Measurements from ENCODE around the gene GFOD1. TPM values are rescaled to one million over a fixed set of nuclear protein-coding genes. Genes with fewer than 3 reads are reported as not detected.

Gene GFOD1
- polyA plus RNA-seq, 10 donors, result 2.1 to 7.5 (median 3.5) TPM

DNA sequence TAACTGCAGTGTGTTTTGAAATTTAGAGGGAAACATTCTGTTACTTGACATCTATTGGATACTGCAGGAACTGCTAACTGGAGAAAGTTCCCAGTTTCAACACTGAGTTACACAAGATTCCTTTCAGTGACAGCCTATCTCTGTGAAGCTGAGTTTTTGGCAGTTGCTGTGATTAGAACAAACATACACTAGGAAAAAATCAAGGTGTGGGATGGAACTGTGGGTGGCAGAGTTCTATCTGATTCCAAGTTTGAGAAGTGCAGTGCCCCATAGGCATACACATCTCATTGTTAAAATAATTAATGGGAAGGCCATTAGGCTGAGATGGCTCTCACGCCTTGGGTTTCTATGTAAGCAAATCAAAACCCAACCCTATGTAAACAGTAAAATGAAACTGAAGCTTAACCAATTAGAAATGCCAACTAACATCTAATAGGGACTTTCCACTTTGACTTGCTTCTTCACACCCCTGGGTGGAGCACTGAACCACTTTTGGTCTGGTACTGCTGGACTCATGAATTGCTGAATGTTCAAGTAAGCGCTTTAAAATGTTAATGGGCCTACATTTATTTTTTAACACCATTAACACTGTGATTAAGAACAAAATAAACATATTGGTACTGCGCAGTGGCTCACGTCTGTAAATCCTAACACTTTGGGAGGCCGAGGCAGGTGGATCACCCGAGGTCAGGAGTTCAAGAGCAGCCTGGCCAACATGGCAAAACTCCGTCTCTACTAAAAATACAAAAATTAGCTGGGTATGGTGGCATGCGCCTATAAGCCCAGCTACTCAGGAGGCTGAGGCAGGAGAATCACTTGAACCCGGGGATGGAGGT, 103.9 kb downstream of the GFOD1 start:
- DNase-seq, result no peak

DNA sequence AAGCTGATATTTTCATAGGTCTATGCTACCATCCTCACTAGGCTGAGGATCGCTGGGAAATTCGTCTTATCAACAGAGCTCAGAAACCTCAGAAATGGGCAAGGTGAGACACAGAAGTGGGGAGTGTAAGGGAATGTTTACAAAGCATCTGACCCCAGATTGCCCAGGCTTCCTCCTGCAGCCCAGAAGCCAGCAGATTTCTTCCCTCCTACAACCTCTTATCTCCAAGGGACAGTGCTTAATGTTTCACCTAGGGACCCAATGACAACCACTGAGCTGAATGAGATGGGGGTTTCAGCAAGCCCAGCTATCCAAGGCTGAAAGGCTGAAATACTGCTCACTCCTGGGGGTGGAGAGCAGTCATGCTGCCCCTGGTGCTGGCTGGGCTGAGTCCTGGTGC, 106.6 kb downstream of the GFOD1 start:
- DNase-seq, result no peak

DNA sequence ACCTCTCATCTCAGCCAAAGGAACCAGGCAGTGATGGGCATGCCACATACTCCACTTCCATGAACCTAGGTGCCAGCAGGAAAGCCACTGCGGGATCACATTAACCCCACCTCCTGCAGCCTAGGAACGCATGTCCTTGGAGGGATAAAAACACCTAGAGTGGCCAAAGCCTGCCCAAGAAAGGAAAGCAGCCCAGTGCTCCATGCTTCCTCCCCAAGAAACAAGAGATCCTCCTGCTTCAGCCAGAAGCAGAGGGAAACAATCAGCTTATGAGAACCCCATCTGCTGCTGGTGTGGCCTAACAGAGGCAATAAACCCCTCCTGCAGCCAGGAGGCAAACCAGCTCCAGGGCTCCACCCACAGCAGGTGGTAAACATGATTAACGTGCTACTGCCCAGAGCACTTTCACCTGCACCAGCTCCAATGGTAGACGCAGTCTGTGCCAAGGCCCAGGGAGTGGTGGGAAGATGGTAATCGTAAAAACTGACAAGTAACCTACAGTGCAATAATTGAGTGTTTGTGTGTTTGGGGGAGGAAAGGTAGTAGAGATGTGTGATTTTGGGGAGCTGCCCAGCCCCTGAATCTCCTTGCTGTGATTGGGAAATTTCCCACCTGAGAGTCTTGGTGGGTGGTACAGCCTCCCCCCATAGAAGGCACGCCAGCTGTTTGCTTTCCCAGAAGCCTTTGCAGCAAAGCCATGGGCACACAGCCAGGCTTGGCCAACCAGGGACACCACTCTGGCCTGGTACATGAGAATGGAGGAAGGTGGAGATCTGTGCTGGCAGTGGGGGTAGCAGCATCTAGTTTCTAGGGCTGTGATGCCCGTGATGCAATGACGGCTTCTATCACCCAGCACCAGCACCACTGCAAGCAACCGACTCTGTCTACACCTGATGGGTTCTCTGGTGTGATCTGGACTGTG, 108.5 kb downstream of the GFOD1 start:
- DNase-seq, result no peak

DNA sequence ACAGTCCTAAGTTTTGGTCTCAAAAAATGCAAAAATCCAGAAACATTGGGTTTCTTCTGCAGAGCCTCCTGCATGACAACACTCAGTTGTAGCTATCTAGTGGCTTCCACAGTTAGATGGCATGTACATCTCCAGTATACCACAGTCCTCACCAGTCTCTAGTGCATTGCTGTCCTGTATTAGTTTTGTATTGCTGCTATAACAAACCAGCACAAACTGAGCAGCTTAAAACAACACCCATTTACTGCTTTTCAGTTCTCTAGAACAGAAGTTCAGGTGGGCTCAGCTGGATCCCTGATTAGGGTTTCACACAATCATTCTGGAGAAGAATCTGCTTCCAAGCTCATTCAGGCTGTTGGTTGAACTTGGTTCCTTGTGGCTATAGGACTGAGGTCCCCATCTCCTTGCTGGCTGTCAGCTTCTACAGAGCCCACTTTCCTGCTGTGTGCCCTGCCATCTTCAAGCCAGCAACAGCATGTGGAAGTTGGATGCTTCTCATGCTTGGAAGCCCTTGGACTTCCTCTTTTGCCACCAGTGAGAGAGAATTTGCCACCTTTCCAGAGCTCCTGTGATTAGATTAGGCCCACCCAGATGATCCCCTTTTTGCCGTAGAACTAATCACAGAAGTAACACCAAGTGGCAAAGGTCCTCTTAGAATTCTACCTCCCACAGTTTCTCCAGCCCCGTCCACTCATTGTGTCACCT, 110.2 kb downstream of the GFOD1 start:
- DNase-seq, result no peak

DNA sequence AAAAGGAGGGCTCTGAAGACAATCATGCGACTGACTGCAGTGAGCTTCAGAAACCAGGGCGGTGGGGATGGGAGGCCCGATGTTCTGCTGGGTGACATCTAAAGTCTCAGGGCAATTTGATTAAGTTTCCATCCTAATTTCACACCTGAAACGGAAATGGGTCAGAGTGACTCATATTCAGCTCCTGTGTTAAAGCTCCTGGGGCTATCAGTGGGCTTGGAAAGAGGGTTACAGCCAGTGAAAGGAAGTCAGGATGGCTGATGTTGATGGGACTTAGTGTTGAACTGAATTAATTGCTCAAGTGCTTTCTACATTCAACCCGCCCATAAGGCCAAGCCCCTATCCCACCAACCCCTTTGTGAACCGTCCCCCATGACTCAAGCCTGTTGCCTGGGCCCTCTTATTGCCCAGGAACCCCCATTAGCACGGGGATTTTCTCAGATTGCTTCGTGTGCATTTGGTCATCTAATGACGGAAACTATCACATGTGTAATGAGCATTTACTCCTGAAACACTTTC, 112.0 kb downstream of the GFOD1 start:
- no peak for DNase-seq

DNA sequence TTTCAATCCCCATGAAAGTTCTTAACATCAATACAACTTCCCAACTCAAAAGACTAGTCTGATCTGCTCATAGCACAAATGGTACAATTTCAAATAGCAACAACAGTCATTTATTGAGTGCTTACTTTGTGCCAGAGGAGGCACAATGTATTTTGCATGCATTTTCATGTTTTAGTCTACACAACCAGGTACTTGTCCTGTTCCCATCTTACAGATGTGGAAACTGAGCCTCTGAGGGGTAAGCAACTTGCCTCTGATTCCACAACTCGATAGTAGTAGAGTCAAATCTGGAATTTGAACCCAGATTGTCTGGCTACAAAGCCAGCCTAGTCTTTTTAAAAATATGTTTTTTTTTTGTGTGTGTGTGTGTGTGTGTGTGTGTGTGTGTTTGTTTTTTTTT, 113.5 kb downstream of the GFOD1 start:
- no peak for DNase-seq

DNA sequence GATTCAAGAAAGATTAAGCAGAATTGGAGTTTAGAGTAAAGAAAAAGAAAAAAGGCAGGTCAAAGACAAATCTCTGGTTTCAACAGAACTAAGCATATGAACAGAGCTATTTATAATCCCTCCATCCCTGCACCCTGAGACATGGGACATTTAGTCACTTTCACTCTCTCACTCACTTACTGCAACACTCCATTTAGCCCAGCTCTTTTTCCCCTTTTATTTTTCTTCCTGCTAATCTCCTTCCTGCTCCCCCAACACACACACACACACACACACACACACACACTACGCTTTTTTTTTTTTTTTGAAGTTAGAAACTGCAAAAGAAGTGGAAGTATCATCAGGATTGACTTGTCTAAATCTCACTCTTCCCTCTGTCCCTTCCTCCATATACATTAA, 113.9 kb downstream of the GFOD1 start:
- no peak for DNase-seq

DNA sequence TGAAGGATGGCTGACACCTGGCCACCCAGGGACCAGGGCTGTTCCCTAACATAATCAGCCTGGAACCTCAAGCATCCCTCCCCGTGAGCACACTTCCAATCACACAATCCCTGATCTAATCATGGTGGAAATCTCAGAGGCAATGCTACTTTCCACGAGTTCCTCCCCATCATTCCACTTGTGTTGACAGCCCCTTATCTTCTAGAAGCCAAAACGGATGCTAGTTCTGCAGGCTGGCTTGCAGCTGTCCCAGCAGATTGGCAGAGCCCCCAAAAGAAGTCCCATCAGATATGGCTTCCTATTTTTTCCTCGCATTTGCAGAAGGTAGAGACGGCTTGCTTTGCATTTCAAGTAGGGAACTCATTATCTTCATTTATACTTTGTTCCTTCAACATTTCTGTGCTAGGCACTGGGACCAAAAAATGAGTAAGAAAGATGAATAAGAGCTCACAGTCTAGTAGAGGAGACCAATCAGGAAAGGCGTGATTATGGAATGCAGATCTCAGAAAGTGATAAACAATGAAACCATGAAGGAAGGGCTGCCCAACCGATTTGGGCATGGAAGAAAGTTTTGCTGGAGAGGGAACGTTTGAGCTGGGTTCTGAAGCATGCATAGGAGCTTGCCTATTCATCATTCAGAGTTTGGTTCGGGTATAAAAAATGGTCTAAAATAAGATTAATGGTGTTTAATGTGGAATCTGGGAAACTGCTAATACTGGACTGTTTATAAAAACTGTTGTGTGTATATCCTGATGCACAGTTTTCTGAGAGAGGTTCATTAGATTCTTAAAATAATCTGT, 114.5 kb downstream of the GFOD1 start:
- peak in 1 of 3 donors; percentile 28 for DNase-seq

DNA sequence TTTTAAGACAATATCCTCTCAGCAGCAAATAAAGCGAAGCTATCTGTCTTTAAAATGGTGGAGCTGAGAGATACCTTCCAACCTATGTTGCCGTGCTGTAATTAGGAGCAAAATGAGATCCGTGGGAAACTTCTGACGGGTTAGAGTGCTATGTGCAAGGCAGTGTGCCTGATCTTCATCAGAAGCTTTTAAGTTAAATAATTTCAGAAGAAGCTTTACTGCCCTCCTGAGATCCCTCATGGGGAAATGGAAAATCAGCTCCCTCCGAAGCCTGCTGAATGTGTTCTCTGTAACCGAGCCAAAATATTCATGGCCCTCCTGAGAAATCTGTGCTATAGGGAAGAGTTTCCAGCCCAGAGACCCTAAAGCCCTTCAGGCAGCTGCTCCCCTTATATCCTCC, 115.3 kb downstream of the GFOD1 start:
- peak in 1 of 3 donors; percentile 44 for DNase-seq

DNA sequence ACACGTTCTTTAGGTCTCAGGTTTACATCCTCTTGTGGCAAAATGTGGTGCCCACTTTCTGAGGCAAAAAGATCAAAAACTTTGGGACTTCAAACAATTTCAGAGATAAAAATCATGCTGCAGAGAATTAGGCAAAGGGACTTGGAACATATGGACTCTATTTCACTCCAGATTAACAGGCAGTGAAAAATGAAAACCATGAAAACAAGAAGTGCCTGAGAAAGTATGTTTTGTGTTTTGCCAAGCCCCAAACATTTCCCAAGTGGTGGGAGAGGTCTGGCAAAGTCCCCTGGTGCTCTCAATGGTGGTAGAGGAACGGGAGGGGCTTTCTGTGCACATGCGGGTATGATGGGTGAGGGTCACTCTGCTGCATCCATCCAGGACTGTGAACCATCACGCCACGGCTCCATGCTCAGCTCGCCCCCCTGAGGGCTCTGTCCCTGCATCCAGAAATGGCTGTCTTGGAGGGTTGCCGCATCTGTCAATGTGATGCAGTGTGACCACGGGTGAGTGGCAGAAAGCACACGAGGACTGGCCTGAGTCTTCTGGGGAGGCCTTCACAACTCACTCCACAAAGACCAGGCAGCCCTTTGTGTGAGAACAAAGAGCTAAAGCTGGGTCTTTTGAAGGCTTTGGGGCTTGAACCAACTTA, 115.9 kb downstream of the GFOD1 start:
- DNase-seq, result no peak

DNA sequence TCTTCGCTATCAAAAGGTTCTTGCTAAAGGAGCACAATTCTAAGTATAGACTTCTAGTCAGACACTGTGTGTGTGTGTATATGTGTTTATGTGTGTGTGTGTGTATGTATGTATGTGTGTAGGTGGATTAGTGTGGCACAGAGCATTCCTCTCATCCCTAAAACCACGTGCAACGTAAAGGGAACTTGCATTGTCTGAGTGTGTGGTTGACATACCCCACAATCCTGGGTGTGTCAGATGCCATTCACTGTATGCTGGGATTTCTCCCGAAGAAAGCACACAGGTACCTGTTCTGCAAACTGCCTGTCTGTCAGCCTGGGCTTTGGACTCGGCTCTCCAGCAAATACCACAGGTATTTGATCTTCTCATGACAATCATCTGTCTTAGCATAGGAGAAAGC, 116.8 kb downstream of the GFOD1 start:
- DNase-seq, result no peak

DNA sequence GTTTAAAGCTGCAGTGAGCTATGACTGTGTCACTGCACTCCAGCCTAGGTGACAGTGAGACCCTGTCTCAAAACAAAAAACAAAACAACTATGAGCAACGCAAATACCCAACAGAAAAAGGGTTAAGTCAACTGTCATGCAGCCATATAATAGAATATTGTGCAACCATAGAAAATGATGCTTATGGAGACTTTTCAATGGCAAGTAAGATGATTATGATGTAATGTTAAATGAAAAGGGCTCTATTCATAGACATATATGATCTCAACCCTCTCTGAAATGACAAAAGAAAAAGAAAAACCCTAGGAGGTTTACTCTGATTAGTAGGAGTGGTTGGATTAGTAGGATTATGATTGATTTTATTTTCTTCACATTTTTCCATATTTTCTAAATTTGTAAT, 117.8 kb downstream of the GFOD1 start:
- no peak for DNase-seq

DNA sequence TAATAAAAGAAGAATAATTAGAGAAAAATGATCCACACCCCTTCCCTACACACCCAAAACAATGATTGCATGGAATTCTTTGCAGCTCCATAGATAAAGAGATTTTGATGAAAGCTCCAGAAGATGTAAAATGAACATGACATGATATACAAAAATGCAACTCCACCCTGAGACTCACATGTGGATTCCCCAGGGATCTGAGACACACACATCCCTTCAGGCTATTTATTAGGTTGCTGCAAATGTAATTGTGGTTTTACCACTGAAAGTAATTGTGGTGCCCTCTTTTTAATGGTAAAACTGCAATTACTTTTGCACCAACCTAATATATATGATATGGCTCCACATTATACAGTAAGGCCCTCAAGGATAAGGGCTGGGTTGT, 118.7 kb downstream of the GFOD1 start:
- no peak for DNase-seq

DNA sequence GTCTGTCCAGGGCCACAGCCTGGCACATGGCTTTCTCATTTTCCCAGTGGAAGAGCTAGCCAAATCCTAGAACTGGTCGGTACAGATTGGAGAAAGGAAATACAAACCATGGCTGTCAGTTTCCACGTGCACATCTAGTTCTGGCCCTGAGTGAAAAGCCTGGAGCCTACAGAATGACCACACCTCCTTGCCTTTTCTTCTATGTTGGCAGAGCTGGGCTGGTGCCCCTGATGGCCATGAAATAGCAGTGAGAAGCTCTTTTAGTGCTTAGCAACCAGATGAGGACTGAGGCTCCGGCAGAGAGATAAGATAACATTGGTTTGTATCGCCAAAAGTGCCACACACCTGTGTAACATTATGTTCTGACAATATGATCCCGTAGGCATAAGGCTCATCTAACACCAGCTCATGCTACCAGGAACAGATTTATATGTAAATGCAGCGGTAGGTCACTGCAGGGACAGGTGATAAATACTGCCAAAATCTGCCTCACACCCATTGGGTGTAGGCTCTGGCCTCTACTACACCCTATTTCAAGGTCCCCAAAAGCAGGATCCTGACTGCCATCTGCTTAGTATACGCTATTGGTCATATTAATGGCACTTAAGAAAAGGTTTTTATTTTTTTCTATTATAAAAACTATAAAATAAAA, 119.2 kb downstream of the GFOD1 start:
- DNase-seq, result no peak

DNA sequence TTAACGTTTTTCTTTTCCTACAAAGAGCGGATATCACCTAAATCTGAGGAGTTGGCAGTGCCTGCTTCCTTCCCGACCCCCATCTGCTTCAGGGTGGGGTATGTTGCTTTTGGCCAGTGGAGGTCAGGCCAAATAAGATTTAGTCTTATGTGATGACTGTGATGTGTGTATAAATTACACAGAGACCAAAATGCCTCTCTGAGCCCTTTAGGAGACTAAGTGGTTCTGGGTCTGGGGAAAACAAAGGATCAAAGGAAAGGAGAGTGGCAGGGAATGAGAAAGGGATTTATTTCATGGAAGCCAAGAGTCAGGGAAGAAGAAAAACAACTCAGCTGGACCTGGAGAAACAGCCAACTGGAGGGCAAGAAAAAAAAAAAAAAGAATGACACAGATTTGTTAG, 120.0 kb downstream of the GFOD1 start:
- no peak for DNase-seq

DNA sequence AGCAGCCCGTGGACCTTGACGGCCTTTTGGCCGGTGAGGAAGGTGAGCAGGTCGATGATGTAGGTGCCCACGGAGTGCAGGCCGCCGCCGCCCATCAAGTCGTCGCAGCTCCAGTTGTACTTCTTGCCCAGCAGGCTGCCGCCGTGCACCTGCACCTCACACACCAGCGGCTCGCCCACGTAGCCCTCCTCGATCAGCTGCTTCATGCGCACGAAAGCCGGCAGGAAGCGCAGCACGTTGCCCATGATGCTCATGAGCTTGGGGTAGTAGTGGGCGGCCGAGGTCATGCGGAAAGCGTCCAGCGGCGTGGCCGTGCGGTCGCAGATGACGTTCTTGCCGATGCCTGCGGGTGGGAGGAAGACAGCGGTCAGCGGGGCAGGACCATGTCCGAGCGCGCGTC, 122.1 kb downstream of the GFOD1 start:
- DNase-seq, result no peak

DNA sequence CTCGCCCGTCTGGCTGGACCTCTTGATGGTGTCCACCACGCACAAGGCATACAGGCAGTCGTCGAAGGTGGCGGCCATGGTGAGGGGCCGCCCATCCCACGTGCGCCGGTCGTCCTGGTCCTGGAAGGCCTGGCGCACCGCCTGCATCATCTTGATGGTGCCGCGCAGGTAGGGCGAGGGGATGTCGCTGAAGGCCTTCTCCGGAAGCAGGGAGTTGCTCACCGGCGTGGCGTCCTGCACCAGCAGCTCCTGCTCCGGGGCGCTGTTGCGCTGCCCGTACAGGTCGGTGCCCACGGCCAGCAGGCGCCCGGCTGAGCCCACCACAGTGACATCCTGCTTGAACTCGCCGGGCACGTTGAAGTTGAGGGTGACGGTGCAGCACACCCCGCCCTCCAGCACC, 122.6 kb downstream of the GFOD1 start:
- DNase-seq, result no peak

DNA sequence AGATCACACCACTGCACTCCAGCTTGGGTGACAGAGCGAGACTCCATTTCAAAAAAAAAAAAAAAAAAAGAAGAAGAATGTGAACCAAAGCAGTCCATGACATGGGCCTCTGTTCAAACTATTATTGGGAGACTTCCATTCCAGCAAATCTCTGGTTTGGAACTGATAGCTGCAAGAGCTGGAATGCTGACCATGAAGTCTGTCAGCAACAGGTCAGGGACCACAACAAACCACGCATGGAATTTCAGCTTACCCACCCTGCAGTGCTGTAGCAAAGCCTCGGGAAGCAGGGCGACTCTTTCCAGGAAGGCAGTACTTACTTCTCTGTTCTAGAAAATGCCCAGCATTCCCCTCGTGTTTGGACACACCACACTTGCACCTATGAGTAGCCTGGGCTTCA, 125.0 kb downstream of the GFOD1 start:
- DNase-seq, result no peak

DNA sequence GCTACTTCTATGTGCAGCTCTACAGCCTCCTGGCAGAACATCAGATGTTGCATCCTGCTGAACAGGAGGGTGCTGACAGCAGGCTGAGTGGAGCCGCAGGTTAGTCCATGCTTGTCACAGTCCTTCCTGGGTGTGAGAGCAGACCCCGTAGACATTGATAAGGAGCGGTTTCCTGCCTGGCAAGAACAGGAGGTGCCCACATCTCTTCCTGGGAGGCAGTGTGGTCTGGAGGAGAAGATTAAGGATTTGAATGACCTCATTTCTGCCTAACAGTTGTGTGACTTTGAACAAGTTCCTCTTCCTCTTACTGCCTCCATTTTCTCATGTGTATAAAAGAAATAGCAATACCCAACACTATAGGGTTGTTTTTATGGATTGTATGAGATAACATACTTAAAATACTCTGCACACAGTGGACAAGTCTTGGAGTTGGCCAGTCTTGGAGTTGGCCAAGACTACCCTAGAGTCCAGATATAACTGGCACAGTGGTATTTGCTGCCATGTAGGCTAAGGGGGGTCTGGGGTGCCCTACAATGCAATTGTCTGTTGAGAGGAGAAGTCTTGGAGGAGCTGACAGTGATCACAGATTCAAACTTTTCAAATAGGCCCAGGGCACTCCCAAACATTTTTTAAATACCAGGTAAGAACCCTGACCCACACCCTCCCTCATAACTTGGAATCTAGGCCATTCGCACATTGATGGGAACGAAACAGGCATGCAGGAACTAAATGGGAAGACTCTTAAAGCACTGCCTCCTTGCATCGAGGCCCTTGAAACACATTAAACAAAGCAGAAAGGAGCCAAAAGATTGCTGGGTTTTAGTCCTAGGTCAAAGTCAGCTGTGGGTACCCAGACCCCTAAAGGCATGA, 126.5 kb downstream of the GFOD1 start:
- no peak for DNase-seq
